GM12878 (cell line): Measurements from ENCODE around the gene RPL22. TPM values are rescaled to one million over a fixed set of nuclear protein-coding genes. Genes with fewer than 3 reads are reported as not detected.

Experiments used
- ATAC-seq: fragments of 200-7000 bp; cut with Tn5 transposase; 3 replicates; pipeline ENCODE4 v1.9.1; 2020; ENCODE audit warnings: mild to moderate bottlenecking, moderate library complexity
- BruUV-seq: library from RNA; stranded (reverse); fragments of 400-500 nt; replicated peaks from 2 replicates; lab custom pipeline; 2021; lab: Mats Ljungman, UMichigan
- CTCF ChIA-PET: fragments of 300-600 bp; sonication (Branson Sonifier 250); formaldehyde crosslinking; extraction: SDS; loops from one replicate; lab custom pipeline; 2021; ENCODE audit warnings: inconsistent platforms; lab: Yijun Ruan, JAX
- POLR2A ChIA-PET: fragments of 350-600 bp; formaldehyde crosslinking; extraction: SDS; loops from one replicate; lab custom pipeline; 2021; ENCODE audit warnings: inconsistent platforms; lab: Charles Lee
- RAD21 ChIA-PET: fragments of 300-600 bp; sonication (Branson Sonifier 250); formaldehyde crosslinking; loops from one replicate; lab custom pipeline; 2023; ENCODE audit warnings: antibody characterized with exemption; ENCODE audit not compliant: unreplicated experiment; lab: Charles Lee
- SMC1A ChIA-PET: fragments of 300-600 bp; sonication (Branson Sonifier 250); formaldehyde crosslinking; loops from one replicate; lab custom pipeline; 2023; ENCODE audit not compliant: unreplicated experiment, uncharacterized antibody; lab: Charles Lee
- DNase-seq: peaks from one replicate; pipeline ENCODE4 v3.0.0-alpha.2; 2011; ENCODE audit warnings: low read depth, low spot score
- FAIRE-seq: peaks from 3 replicates; lab custom pipeline; 2011; peaks lifted over from hg19 to GRCh38; lab: Jason Lieb, UNC
- H2AFZ ChIP-seq: 2 replicates; pipeline ENCODE4 v1.6.0; 2011; ENCODE audit warnings: low read depth, low read length, control low read depth; ENCODE audit not compliant: control insufficient read depth
- H3K27ac ChIP-seq: 2 replicates; pipeline ENCODE4 v1.5.1; 2011; ENCODE audit warnings: control low read depth; ENCODE audit not compliant: control insufficient read depth, insufficient read depth
- H3K27me3 ChIP-seq, 2 experiments: replicated peaks in 1 of 2; 2 replicates each; pipeline versions ENCODE4 v1.6.0 to v1.6.1; 2011; ENCODE audit warnings: low read length in 1 of 2; ENCODE audit not compliant: control insufficient read depth in 2 of 2, insufficient read depth in 2 of 2
- H3K36me3 ChIP-seq, 2 experiments: 2 replicates each; pipeline ENCODE4 v1.5.1; 2011; ENCODE audit warnings: low read length in 1 of 2; ENCODE audit not compliant: control insufficient read depth in 2 of 2, insufficient read depth in 2 of 2
- H3K4me1 ChIP-seq: 2 replicates; pipeline ENCODE4 v1.6.1; 2011; ENCODE audit warnings: mild to moderate bottlenecking, low read length, moderate library complexity, mixed read lengths; ENCODE audit not compliant: control insufficient read depth, insufficient read depth
- H3K4me2 ChIP-seq: 2 replicates; pipeline ENCODE4 v1.6.0; 2011; ENCODE audit warnings: control low read depth; ENCODE audit not compliant: control insufficient read depth, insufficient read depth
- H3K4me3 ChIP-seq: fragments of 200-600 bp; sonication (generic); 2 replicates; pipeline ENCODE4 v1.5.1; 2016
- H3K79me2 ChIP-seq: 2 replicates; pipeline ENCODE4 v1.6.0; 2011; ENCODE audit warnings: low read length; ENCODE audit not compliant: control insufficient read depth, insufficient read depth
- H3K9ac ChIP-seq: 2 replicates; pipeline ENCODE4 v1.8.0; 2011; ENCODE audit warnings: low read length, control low read depth, mixed read lengths; ENCODE audit not compliant: control insufficient read depth, insufficient read depth
- H3K9me3 ChIP-seq: replicated peaks from 3 replicates; pipeline ENCODE4 v1.5.1; 2011; ENCODE audit warnings: mild to moderate bottlenecking, low read length; ENCODE audit not compliant: control insufficient read depth, insufficient read depth
- H4K20me1 ChIP-seq: 2 replicates; pipeline ENCODE4 v1.6.0; 2011; ENCODE audit not compliant: control insufficient read depth, insufficient read depth
- CHD1 ChIP-seq: IDR thresholded peaks from 2 replicates; pipeline ENCODE4 v1.6.1; 2012; ENCODE audit warnings: low read depth, low read length, improper control_type of control experiment
- NR2F1 ChIP-seq: fragments of 450-650 bp; conservative IDR thresholded peaks from 2 replicates; pipeline ENCODE4 v1.6.1; 2017; ENCODE audit warnings: mild to moderate bottlenecking
- SPI1 ChIP-seq: IDR thresholded peaks from 2 replicates; pipeline ENCODE4 v1.6.1; 2011; ENCODE audit warnings: low read depth, mild to moderate bottlenecking, low read length, moderate library complexity, borderline replicate concordance; ENCODE audit not compliant: insufficient read depth
- WGBS: methylation state at CpG from one replicate; pipeline ENCODE4 v1.1.6; 2016; ENCODE audit warnings: low lambda C conversion rate; ENCODE audit not compliant: insufficient replicate concordance, insufficient coverage; ENCODE audit errors: missing lambda C conversion rate; 5-methylcytosine and 5-hydroxymethylcytosine counted together
- in situ Hi-C: fragments of 300-500 bp; cut with MboI; formaldehyde crosslinking; loops from 9 replicates; pipeline ENCODE4 v1.14.3; 2018; ENCODE audit warnings: mixed read lengths
- intact Hi-C: fragments of 100-400 bp; cut with micrococcal nuclease; formaldehyde crosslinking; loops from one replicate; pipeline ENCODE4 v1.14.2; 2022; ENCODE audit not compliant: unreplicated experiment
- polyA plus RNA-seq, 11 experiments: library from polyadenylated mRNA; depleted of rRNA in 4 of 11; unstranded in 6 of 11; stranded (reverse) in 5 of 11; fragments of >200 nt; fragmentation: Nextera tagmentation in 4 of 11; fragmentation: Illumina TruSeq in 1 of 11; extraction: Ambion mirVana in 4 of 11; extraction: Trizol in 1 of 11; gene quantifications; 1 replicate in 1 of 11; 2 replicates in 10 of 11; pipeline versions ENCODE4 v1.2.1 to v1.2.3, GENCODE V29; 2011 to 2016; ENCODE audit warnings: inconsistent platforms in 2 of 11, missing spikeins in 2 of 11, low read depth in 1 of 11
- total RNA-seq, 4 experiments: library from RNA; depleted of rRNA in 3 of 4; stranded (reverse); fragments of >200 nt in 3 of 4; fragmentation: Illumina TruSeq in 1 of 4; extraction: Trizol in 1 of 4; gene quantifications; 2 replicates each; pipeline versions ENCODE4 v1.2.1 to v1.2.3, GENCODE V29; 2013 to 2021
- TF ChIP-seq, protein P1 (sequence below): fragments of 150-350 bp; IDR thresholded peaks from 2 replicates; pipeline ENCODE4 v1.6.1; 2016; ENCODE audit warnings: low read depth, low read length

RPL22 gene
- total and polyA plus RNA-seq, 10 of the 15 experiments (the other 5 are each of a cell fraction or from before 2014, with no cell fraction given) = 191 to 560 (median 430) TPM

DNA sequence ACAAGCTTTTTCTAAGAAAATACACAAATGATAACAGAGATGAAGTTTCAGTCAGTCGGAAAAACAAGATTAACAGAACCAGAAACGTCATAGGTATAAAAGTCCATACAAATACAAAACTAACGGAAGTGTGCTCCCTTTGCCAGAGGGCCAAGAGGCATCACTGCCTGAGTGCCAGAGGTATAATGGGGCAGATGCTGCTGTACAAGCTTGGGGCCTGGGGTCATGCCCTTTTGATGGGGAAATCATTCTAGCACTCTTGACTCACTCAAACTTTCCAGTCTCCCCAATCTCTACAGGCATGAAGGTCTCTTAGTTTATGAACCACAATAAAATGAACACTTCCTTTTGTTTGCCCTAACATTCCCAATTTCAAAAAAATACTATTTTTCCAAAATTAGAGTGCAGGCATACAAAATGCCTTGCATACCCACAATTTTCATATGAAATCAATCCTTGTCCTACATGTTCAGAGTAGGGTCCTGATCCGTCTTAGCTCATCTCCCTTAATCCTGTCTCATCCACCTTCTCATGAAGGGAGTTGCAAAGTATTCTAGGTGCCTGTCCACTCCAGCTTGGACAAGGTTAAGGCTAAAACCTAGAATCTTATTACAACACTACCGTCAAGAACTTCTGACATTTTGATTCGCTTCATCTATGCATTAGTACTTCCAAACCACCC, 1.5 kb downstream of the RPL22 start:
- SMC1A ChIA-PET = interaction anchor here (0.7 kb wide), 1 partner anchor 9 kb away, joined by 3 read pairs; no protein-coding TSS in a partner anchor
- POLR2A ChIA-PET = interaction anchor here (1.9 kb wide), 1 partner anchor 9 kb away, joined by 5 read pairs; no protein-coding TSS in a partner anchor
- Histone ChIP-seq H3K9me3 (no peaks in the 10 kb centered on the region), H3K79me2 (peaks cover 49% of the 10 kb centered on the region), H3K4me1 (peaks cover 6% of the 10 kb centered on the region), H3K36me3 (peaks cover 7 to 24% of the 10 kb centered on the region in 2 experiments), H2AFZ (no peak overlapping the region), H3K9ac (peak overlapping the region; percentile 100), H3K27ac (peak overlapping the region; percentile 85), H3K27me3 (no peaks in the 10 kb centered on the region), H3K4me3 (peak overlapping the region; percentile 93), H4K20me1 (no peaks in the 10 kb centered on the region), H3K4me2 (peak overlapping the region; percentile 72)
- DNase-seq (no peak), FAIRE-seq (no peak), ATAC-seq (no peak)
- 21% methylated on average over 6 of the region's 6 CpGs for WGBS
- intact Hi-C loops (loop anchor here (5.0 kb wide), 1 partner anchor 171 kb away; no protein-coding TSS in a partner anchor), in situ Hi-C loops (no loop called here)
- no TSS peak for BruUV-seq
- RAD21 ChIA-PET = no interaction called here
- CTCF ChIA-PET = interaction anchor here (0.6 to 2.9 kb wide), 6 partner anchors 8 to 486 kb away, joined by 3 to 11 read pairs (median 8); no protein-coding TSS in a partner anchor
- TF ChIP-seq SPI1 (no peak), NR2F1 (0 out of 2 replicates have a peak, but pooled peaks have one; percentile 19), CHD1 (no peak)
- TF ChIP-seq, protein P1, sequence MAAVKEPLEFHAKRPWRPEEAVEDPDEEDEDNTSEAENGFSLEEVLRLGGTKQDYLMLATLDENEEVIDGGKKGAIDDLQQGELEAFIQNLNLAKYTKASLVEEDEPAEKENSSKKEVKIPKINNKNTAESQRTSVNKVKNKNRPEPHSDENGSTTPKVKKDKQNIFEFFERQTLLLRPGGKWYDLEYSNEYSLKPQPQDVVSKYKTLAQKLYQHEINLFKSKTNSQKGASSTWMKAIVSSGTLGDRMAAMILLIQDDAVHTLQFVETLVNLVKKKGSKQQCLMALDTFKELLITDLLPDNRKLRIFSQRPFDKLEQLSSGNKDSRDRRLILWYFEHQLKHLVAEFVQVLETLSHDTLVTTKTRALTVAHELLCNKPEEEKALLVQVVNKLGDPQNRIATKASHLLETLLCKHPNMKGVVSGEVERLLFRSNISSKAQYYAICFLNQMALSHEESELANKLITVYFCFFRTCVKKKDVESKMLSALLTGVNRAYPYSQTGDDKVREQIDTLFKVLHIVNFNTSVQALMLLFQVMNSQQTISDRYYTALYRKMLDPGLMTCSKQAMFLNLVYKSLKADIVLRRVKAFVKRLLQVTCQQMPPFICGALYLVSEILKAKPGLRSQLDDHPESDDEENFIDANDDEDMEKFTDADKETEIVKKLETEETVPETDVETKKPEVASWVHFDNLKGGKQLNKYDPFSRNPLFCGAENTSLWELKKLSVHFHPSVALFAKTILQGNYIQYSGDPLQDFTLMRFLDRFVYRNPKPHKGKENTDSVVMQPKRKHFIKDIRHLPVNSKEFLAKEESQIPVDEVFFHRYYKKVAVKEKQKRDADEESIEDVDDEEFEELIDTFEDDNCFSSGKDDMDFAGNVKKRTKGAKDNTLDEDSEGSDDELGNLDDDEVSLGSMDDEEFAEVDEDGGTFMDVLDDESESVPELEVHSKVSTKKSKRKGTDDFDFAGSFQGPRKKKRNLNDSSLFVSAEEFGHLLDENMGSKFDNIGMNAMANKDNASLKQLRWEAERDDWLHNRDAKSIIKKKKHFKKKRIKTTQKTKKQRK = no peak
